Measurements from ENCODE around the gene SLAMF1. TPM values are rescaled to one million over a fixed set of nuclear protein-coding genes. Genes with fewer than 3 reads are reported as not detected.

The SLAMF1 gene
- total and polyA plus RNA-seq, 2 of the 13 experiments (the other 11 are each of a cell fraction or from before 2014, with no cell fraction given), result not detected

DNA sequence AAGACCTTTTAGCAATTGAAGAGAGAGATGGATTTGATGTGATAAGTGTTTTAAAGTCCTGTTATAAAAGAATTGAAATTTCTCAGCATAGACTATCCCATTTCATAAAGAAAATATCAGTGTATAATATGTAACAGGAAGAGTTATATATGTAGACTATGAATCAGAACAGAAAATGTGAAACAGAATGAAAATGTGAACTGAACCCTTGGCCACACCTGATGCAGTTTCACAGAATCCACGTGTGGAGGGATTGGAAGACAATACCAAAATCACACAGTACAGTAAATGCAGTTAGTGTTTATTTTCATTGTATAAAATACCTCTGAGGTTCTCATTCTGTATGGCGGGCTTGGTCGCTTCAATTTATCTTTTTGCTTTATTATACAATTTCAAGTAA, 9.9 kb upstream of the SLAMF1 start (continued):
- TF ChIP-seq, protein P1, sequence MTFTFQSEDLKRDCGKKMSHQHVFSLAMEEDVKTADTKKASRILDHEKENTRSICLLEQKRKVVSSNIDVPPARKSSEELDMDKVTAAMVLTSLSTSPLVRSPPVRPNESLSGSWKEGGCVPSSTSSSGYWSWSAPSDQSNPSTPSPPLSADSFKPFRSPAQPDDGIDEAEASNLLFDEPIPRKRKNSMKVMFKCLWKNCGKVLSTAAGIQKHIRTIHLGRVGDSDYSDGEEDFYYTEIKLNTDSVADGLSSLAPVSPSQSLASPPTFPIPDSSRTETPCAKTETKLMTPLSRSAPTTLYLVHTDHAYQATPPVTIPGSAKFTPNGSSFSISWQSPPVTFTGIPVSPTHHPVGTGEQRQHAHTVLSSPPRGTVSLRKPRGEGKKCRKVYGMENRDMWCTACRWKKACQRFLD (CRISPR knock-in tag; IDR thresholded peaks at IDR 0.05; ENCODE audit: borderline replicate concordance), result no peak
- TF ChIP-seq ZBTB7B (CRISPR knock-in tag; IDR thresholded peaks at IDR 0.05), result no peak
- no peak for TF ChIP-seq REXO4 (CRISPR knock-in tag; IDR thresholded peaks at IDR 0.05; ENCODE audit: borderline replicate concordance)
- no peak for TF ChIP-seq KDM5B (CRISPR knock-in tag; IDR thresholded peaks at IDR 0.05; ENCODE audit: borderline replicate concordance)

DNA sequence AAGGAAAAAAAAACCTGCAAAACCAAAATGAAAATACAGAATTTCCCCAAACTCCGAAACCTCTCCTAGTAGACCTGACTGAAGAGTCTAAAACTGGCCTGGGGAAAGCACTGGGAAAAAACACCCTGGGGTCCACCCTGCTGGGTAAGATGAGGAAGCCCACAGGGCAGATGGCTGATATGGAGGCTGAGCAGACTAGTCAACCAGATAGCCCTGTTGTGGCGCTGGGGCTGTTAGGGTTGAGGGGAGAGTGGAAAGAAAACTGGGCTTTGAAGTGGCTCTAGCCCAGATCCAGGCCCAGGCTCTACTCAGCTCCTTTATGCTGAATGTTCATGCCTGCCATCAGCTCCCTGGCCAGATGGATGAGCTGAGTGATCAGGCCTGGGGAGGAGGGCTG, 6.8 kb upstream of the SLAMF1 start:
- Histone ChIP-seq H3K4me3 (replicated peaks in 1 of 3; ENCODE audit: insufficient read depth in 1 of 3, low read depth in 2 of 3, low read length in 3 of 3) (no peak overlapping the region), H3K36me3 (replicated peaks in 1 of 2; ENCODE audit: control insufficient read depth in 1 of 2, insufficient read depth in 2 of 2, low read length in 2 of 2) (no peaks in the 10 kb centered on the region), H3K27me3 (ENCODE audit: control insufficient read depth in 1 of 2, insufficient read depth in 2 of 2, low read length in 2 of 2) (peaks cover 0 to 1% of the 10 kb centered on the region in 2 experiments; a peak in 1 of 5 replicates), H3K4me1 (ENCODE audit: insufficient read depth, low read length) (no peaks in the 10 kb centered on the region), H3K27ac (ENCODE audit: extremely low read length, insufficient read depth, low read length) (no peak overlapping the region), H3K4me2 (ENCODE audit: low read depth, low read length) (no peak overlapping the region), H2AFZ (ENCODE audit: low read length) (no peak overlapping the region), H4K20me1 (ENCODE audit: insufficient read depth, low read length) (no peaks in the 10 kb centered on the region), H3K9ac (ENCODE audit: insufficient read depth, low read depth, low read length) (no peak overlapping the region), H3K9me3 (ENCODE audit: low read length) (no peaks in the 10 kb centered on the region), H3K79me2 (ENCODE audit: insufficient read depth, low read length) (no peaks in the 10 kb centered on the region)
- ChIA-PET CTCF (ENCODE audit: low intra/inter-chr PET ratio, low total read pairs) (no interaction called here), POLR2A (no interaction called here)
- in situ Hi-C loops (cut with HindIII; ENCODE audit: extremely low pct_ligation_motif_present, low pct_unique_long_range_greater_than_20kb), result no loop called here
- no peak for FAIRE-seq
- no TSS peak for BruUV-seq (replicated peaks)
- no peak for ATAC-seq
- intact Hi-C loops (cut with micrococcal nuclease; ENCODE audit: unreplicated experiment), result no loop called here
- DNase-seq (ENCODE audit: low spot score), result no peak
- 12% methylated on average over 2 of the region's 2 CpGs for whole genome bisulfite sequencing (ENCODE audit: low lambda C conversion rate)
- TF ChIP-seq NFYB (CRISPR knock-in tag; IDR thresholded peaks at IDR 0.05) (no peak), ZNF124 (CRISPR knock-in tag; IDR thresholded peaks at IDR 0.05) (no peak), YY1 (IDR thresholded peaks at IDR 0.05; ENCODE audit: insufficient read depth, insufficient replicate concordance, low read depth, low read length) (no peak), ZNF572 (CRISPR knock-in tag; IDR thresholded peaks at IDR 0.05) (no peak), ZIK1 (CRISPR knock-in tag; IDR thresholded peaks at IDR 0.05; ENCODE audit: borderline replicate concordance, low read depth) (no peak), SMARCC2 (IDR thresholded peaks at IDR 0.05) (no peak), KAT8 (CRISPR knock-in tag; IDR thresholded peaks at IDR 0.05) (no peak), ZNF589 (CRISPR knock-in tag; conservative IDR thresholded peaks at IDR 0.05) (no peak), ZFP37 (CRISPR knock-in tag; IDR thresholded peaks at IDR 0.05; ENCODE audit: borderline replicate concordance) (no peak), ZNF552 (CRISPR knock-in tag; IDR thresholded peaks at IDR 0.05; ENCODE audit: borderline replicate concordance) (no peak)
- TF ChIP-seq, protein P2, sequence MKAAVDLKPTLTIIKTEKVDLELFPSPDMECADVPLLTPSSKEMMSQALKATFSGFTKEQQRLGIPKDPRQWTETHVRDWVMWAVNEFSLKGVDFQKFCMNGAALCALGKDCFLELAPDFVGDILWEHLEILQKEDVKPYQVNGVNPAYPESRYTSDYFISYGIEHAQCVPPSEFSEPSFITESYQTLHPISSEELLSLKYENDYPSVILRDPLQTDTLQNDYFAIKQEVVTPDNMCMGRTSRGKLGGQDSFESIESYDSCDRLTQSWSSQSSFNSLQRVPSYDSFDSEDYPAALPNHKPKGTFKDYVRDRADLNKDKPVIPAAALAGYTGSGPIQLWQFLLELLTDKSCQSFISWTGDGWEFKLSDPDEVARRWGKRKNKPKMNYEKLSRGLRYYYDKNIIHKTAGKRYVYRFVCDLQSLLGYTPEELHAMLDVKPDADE (CRISPR knock-in tag; IDR thresholded peaks at IDR 0.05), result no peak
- TF ChIP-seq, protein P3, sequence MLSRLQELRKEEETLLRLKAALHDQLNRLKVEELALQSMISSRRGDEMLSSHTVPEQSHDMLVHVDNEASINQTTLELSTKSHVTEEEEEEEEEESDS (CRISPR knock-in tag; IDR thresholded peaks at IDR 0.05; ENCODE audit: borderline replicate concordance), result no peak
- TF ChIP-seq, protein P4, sequence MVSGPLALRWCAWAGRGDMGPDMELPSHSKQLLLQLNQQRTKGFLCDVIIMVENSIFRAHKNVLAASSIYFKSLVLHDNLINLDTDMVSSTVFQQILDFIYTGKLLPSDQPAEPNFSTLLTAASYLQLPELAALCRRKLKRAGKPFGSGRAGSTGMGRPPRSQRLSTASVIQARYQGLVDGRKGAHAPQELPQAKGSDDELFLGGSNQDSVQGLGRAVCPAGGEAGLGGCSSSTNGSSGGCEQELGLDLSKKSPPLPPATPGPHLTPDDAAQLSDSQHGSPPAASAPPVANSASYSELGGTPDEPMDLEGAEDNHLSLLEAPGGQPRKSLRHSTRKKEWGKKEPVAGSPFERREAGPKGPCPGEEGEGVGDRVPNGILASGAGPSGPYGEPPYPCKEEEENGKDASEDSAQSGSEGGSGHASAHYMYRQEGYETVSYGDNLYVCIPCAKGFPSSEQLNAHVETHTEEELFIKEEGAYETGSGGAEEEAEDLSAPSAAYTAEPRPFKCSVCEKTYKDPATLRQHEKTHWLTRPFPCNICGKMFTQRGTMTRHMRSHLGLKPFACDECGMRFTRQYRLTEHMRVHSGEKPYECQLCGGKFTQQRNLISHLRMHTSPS (CRISPR knock-in tag; IDR thresholded peaks at IDR 0.05; ENCODE audit: low read depth), result no peak
- TF ChIP-seq, protein P5, sequence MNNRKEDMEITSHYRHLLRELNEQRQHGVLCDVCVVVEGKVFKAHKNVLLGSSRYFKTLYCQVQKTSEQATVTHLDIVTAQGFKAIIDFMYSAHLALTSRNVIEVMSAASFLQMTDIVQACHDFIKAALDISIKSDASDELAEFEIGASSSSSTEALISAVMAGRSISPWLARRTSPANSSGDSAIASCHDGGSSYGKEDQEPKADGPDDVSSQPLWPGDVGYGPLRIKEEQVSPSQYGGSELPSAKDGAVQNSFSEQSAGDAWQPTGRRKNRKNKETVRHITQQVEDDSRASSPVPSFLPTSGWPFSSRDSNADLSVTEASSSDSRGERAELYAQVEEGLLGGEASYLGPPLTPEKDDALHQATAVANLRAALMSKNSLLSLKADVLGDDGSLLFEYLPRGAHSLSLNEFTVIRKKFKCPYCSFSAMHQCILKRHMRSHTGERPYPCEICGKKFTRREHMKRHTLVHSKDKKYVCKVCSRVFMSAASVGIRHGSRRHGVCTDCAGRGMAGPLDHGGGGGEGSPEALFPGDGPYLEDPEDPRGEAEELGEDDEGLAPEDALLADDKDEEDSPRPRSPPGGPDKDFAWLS (CRISPR knock-in tag; IDR thresholded peaks at IDR 0.05; ENCODE audit: borderline replicate concordance), result no peak
